HepG2 (cell line): Measurements from ENCODE around the gene CNBD2. TPM values are rescaled to one million over a fixed set of nuclear protein-coding genes. Genes with fewer than 3 reads are reported as not detected.

Experiments used
- CEBPG ChIP-seq: IDR thresholded peaks from 2 replicates; pipeline ENCODE4 v1.6.1; 2016
- FOXK2 ChIP-seq: fragments of 450-650 bp; IDR thresholded peaks from 2 replicates; pipeline ENCODE4 v1.6.1; 2016
- GATAD1 ChIP-seq: IDR thresholded peaks from 2 replicates; pipeline ENCODE4 v1.6.1; 2016; ENCODE audit warnings: missing genetic modification reagents, missing compliant biosample characterization
- HES4 ChIP-seq: sonication (generic); formaldehyde crosslinking; IDR thresholded peaks from 2 replicates; pipeline ENCODE4 v1.9.0; 2021; ENCODE audit warnings: mild to moderate bottlenecking, missing genetic modification reagents, borderline replicate concordance
- HNRNPL ChIP-seq: fragments of 200-400 bp; formaldehyde crosslinking; IDR thresholded peaks from 2 replicates; pipeline ENCODE4 v1.6.1; 2017; ENCODE audit warnings: mild to moderate bottlenecking, low read depth, low read length
- NAIF1 ChIP-seq: sonication (generic); formaldehyde crosslinking; IDR thresholded peaks from 2 replicates; pipeline ENCODE4 v1.5.0; 2020; ENCODE audit warnings: mild to moderate bottlenecking, missing genetic modification reagents, borderline replicate concordance
- PAX8 ChIP-seq: sonication (generic); formaldehyde crosslinking; IDR thresholded peaks from 2 replicates; pipeline ENCODE4 v1.8.0; 2022; ENCODE audit warnings: mild to moderate bottlenecking, missing genetic modification reagents, borderline replicate concordance
- PHB2 ChIP-seq: fragments of 450-650 bp; IDR thresholded peaks from 2 replicates; pipeline ENCODE4 v1.6.1; 2018; ENCODE audit not compliant: partially characterized antibody
- SMC3 ChIP-seq: IDR thresholded peaks from 2 replicates; pipeline ENCODE4 v1.6.1; 2011; ENCODE audit warnings: low read length, improper control_type of control experiment
- TP53 ChIP-seq: sonication (generic); formaldehyde crosslinking; conservative IDR thresholded peaks from 2 replicates; pipeline ENCODE4 v1.4.0; 2020; ENCODE audit warnings: missing genetic modification reagents
- ZBTB7B ChIP-seq: sonication (generic); formaldehyde crosslinking; IDR thresholded peaks from 2 replicates; pipeline ENCODE4 v1.4.0; 2020; ENCODE audit warnings: missing genetic modification reagents
- ZFYVE20 ChIP-seq: sonication (generic); formaldehyde crosslinking; IDR thresholded peaks from 2 replicates; pipeline ENCODE4 v1.8.0; 2023; ENCODE audit warnings: low read depth, mild to moderate bottlenecking, moderate library complexity, missing genetic modification reagents, borderline replicate concordance
- ZMYM4 ChIP-seq: sonication (generic); formaldehyde crosslinking; IDR thresholded peaks from 2 replicates; pipeline ENCODE4 v1.8.1; 2023; ENCODE audit warnings: mild to moderate bottlenecking, missing genetic modification reagents
- ZNF441 ChIP-seq: sonication (generic); formaldehyde crosslinking; IDR thresholded peaks from 2 replicates; pipeline ENCODE4 v1.7.0; 2021; ENCODE audit warnings: missing genetic modification reagents, borderline replicate concordance
- ZNF468 ChIP-seq: sonication (generic); formaldehyde crosslinking; IDR thresholded peaks from 2 replicates; pipeline ENCODE4 v1.8.0; 2022; ENCODE audit warnings: mild to moderate bottlenecking, moderate library complexity, missing genetic modification reagents
- ZNF572 ChIP-seq: sonication (generic); formaldehyde crosslinking; IDR thresholded peaks from 2 replicates; pipeline ENCODE4 v1.5.1; 2020; ENCODE audit warnings: mild to moderate bottlenecking, missing genetic modification reagents
- ZNF660 ChIP-seq: sonication (generic); formaldehyde crosslinking; IDR thresholded peaks from 2 replicates; pipeline ENCODE4 v1.5.1; 2020; ENCODE audit warnings: mild to moderate bottlenecking, low read depth, missing genetic modification reagents, borderline replicate concordance
- ZNF724P ChIP-seq: sonication (generic); formaldehyde crosslinking; IDR thresholded peaks from 2 replicates; pipeline ENCODE4 v1.8.0; 2022; ENCODE audit warnings: missing genetic modification reagents, borderline replicate concordance
- ZNF782 ChIP-seq: sonication (generic); formaldehyde crosslinking; IDR thresholded peaks from 2 replicates; pipeline ENCODE4 v1.4.0; 2020; ENCODE audit warnings: missing genetic modification reagents, mild to moderate bottlenecking, borderline replicate concordance
- polyA plus RNA-seq, 8 experiments: library from polyadenylated mRNA; depleted of rRNA in 3 of 8; stranded (reverse) in 7 of 8; unstranded in 1 of 8; fragments of >200 nt; fragmentation: Illumina TruSeq in 4 of 8; extraction: Trizol in 4 of 8; gene quantifications; 2 replicates each; pipeline versions ENCODE4 v1.2.1 to v1.2.3, GENCODE V29; 2011 to 2016; ENCODE audit warnings: low read depth in 4 of 8, missing spikeins in 1 of 8, mixed read lengths in 1 of 8; ENCODE audit not compliant: insufficient read depth in 1 of 8
- total RNA-seq, 5 experiments: library from RNA; depleted of rRNA; stranded (reverse); fragments of >200 nt; fragmentation: Illumina TruSeq; extraction: Trizol; gene quantifications; 2 replicates each; pipeline ENCODE4 v1.2.3, GENCODE V29; 2016; ENCODE audit warnings: low read depth in 1 of 5
- TF ChIP-seq, protein P1 (sequence below): sonication (generic); formaldehyde crosslinking; IDR thresholded peaks from 2 replicates; pipeline ENCODE4 v1.4.0; 2020; ENCODE audit warnings: missing genetic modification reagents
- TF ChIP-seq, protein P2 (sequence below): sonication (generic); formaldehyde crosslinking; IDR thresholded peaks from 2 replicates; pipeline ENCODE4 v1.5.0; 2020; ENCODE audit warnings: mild to moderate bottlenecking, missing genetic modification reagents, borderline replicate concordance
- TF ChIP-seq, protein P3 (sequence below): IDR thresholded peaks from 2 replicates; pipeline ENCODE4 v1.6.1; 2018; ENCODE audit warnings: missing genetic modification reagents, mild to moderate bottlenecking, missing compliant biosample characterization
- TF ChIP-seq, protein P4 (sequence below): sonication (generic); formaldehyde crosslinking; IDR thresholded peaks from 2 replicates; pipeline ENCODE4 v1.4.0; 2020; ENCODE audit warnings: missing genetic modification reagents, borderline replicate concordance

The CNBD2 gene
- total and polyA plus RNA-seq, 2 of the 13 experiments (the other 11 are each of a cell fraction or from before 2014, with no cell fraction given) = 12.4 to 22.8 TPM

DNA sequence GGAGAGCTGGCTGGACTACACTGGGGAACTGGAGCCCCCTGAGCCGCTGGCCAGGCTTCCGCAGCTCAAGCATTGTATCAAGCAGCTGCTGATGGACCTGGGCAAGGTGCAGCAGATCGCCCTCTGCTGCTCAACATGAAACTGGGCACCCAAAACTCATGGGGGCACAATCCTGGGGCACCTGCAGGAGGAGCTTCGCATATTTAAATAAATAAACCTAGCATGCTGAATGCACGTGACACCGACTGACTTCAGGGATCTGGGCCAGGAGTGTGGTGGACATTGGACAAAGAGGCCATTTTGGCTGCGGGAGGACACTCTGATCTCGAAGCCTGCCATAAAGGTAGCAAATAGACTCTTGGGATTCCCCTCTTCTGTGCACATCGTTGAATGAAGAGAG is 20.9 kb upstream of the CNBD2 start (continued):
- TF ChIP-seq, protein P1, sequence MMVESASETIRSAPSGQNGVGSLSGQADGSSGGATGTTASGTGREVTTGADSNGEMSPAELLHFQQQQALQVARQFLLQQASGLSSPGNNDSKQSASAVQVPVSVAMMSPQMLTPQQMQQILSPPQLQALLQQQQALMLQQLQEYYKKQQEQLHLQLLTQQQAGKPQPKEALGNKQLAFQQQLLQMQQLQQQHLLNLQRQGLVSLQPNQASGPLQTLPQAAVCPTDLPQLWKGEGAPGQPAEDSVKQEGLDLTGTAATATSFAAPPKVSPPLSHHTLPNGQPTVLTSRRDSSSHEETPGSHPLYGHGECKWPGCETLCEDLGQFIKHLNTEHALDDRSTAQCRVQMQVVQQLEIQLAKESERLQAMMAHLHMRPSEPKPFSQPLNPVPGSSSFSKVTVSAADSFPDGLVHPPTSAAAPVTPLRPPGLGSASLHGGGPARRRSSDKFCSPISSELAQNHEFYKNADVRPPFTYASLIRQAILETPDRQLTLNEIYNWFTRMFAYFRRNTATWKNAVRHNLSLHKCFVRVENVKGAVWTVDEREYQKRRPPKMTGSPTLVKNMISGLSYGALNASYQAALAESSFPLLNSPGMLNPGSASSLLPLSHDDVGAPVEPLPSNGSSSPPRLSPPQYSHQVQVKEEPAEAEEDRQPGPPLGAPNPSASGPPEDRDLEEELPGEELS (CRISPR knock-in tag) = no peak
- TF ChIP-seq ZNF572 (peak; percentile 70; the same call in 1 of the 2 replicates), ZNF724P (CRISPR knock-in tag) (no peak), ZNF468 (no peak), ZMYM4 (CRISPR knock-in tag) (0 out of 2 replicates have a peak, but pooled peaks have one; percentile 34), SMC3 (no peak), ZNF441 (no peak), GATAD1 (CRISPR knock-in tag) (no peak), PHB2 (no peak), ZBTB7B (CRISPR knock-in tag) (no peak), NAIF1 (CRISPR knock-in tag) (no peak), TP53 (CRISPR knock-in tag) (no peak), PAX8 (CRISPR knock-in tag) (no peak), CEBPG (no peak), HES4 (CRISPR knock-in tag) (no peak), FOXK2 (no peak), HNRNPL (no peak), ZNF660 (CRISPR knock-in tag) (no peak), ZFYVE20 (CRISPR knock-in tag) (no peak), ZNF782 (CRISPR knock-in tag) (no peak)
- TF ChIP-seq, protein P2, sequence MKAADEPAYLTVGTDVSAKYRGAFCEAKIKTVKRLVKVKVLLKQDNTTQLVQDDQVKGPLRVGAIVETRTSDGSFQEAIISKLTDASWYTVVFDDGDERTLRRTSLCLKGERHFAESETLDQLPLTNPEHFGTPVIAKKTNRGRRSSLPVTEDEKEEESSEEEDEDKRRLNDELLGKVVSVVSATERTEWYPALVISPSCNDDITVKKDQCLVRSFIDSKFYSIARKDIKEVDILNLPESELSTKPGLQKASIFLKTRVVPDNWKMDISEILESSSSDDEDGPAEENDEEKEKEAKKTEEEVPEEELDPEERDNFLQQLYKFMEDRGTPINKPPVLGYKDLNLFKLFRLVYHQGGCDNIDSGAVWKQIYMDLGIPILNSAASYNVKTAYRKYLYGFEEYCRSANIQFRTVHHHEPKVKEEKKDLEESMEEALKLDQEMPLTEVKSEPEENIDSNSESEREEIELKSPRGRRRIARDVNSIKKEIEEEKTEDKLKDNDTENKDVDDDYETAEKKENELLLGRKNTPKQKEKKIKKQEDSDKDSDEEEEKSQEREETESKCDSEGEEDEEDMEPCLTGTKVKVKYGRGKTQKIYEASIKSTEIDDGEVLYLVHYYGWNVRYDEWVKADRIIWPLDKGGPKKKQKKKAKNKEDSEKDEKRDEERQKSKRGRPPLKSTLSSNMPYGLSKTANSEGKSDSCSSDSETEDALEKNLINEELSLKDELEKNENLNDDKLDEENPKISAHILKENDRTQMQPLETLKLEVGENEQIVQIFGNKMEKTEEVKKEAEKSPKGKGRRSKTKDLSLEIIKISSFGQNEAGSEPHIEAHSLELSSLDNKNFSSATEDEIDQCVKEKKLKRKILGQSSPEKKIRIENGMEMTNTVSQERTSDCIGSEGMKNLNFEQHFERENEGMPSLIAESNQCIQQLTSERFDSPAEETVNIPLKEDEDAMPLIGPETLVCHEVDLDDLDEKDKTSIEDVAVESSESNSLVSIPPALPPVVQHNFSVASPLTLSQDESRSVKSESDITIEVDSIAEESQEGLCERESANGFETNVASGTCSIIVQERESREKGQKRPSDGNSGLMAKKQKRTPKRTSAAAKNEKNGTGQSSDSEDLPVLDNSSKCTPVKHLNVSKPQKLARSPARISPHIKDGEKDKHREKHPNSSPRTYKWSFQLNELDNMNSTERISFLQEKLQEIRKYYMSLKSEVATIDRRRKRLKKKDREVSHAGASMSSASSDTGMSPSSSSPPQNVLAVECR (CRISPR knock-in tag) = no peak
- TF ChIP-seq, protein P3, sequence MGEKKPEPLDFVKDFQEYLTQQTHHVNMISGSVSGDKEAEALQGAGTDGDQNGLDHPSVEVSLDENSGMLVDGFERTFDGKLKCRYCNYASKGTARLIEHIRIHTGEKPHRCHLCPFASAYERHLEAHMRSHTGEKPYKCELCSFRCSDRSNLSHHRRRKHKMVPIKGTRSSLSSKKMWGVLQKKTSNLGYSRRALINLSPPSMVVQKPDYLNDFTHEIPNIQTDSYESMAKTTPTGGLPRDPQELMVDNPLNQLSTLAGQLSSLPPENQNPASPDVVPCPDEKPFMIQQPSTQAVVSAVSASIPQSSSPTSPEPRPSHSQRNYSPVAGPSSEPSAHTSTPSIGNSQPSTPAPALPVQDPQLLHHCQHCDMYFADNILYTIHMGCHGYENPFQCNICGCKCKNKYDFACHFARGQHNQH (CRISPR knock-in tag) = no peak
- TF ChIP-seq, protein P4, sequence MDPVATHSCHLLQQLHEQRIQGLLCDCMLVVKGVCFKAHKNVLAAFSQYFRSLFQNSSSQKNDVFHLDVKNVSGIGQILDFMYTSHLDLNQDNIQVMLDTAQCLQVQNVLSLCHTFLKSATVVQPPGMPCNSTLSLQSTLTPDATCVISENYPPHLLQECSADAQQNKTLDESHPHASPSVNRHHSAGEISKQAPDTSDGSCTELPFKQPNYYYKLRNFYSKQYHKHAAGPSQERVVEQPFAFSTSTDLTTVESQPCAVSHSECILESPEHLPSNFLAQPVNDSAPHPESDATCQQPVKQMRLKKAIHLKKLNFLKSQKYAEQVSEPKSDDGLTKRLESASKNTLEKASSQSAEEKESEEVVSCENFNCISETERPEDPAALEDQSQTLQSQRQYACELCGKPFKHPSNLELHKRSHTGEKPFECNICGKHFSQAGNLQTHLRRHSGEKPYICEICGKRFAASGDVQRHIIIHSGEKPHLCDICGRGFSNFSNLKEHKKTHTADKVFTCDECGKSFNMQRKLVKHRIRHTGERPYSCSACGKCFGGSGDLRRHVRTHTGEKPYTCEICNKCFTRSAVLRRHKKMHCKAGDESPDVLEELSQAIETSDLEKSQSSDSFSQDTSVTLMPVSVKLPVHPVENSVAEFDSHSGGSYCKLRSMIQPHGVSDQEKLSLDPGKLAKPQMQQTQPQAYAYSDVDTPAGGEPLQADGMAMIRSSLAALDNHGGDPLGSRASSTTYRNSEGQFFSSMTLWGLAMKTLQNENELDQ (CRISPR knock-in tag) = no peak
